Panc1 (cell line): Measurements from ENCODE around the gene LAMB1. TPM values are rescaled to one million over a fixed set of nuclear protein-coding genes. Genes with fewer than 3 reads are reported as not detected.

Experiments
- ATAC-seq: fragments of 200-7000 bp; cut with Tn5 transposase; 2 replicates; pipeline ENCODE4 v1.9.1; 2020; ENCODE audit warnings: mild to moderate bottlenecking, moderate library complexity
- BruUV-seq: library from RNA; stranded (reverse); fragments of 400-500 nt; replicated peaks from 2 replicates; lab custom pipeline; 2021; lab: Mats Ljungman, UMichigan
- CTCF ChIA-PET: fragments of 300-600 bp; sonication (Branson Sonifier 250); formaldehyde crosslinking; loops from one replicate; lab custom pipeline; 2022; ENCODE audit warnings: antibody characterized with exemption; lab: Charles Lee
- POLR2A ChIA-PET: fragments of 300-600 bp; sonication (Branson Sonifier 250); formaldehyde crosslinking; loops from one replicate; lab custom pipeline; 2022; ENCODE audit warnings: antibody characterized with exemption; lab: Charles Lee
- DNase-seq: peaks from one replicate; pipeline ENCODE4 v3.0.0-alpha.2; 2010; ENCODE audit warnings: low read depth, low spot score
- H3K27ac ChIP-seq: 2 replicates; pipeline ENCODE4 v1.5.1; 2011; ENCODE audit warnings: mild to moderate bottlenecking, low read length, inconsistent platforms
- H3K27me3 ChIP-seq: fragments of 200-500 bp; sonication (Bioruptor generic); 2 replicates; pipeline ENCODE4 v1.6.0; 2014; ENCODE audit warnings: low read length, inconsistent platforms; ENCODE audit not compliant: control insufficient read depth, insufficient read depth
- H3K36me3 ChIP-seq: fragments of 200-500 bp; sonication (Bioruptor generic); 2 replicates; pipeline ENCODE4 v1.5.1; 2014; ENCODE audit warnings: inconsistent platforms, mild to moderate bottlenecking, low read length, moderate library complexity; ENCODE audit not compliant: control insufficient read depth, insufficient read depth
- H3K4me1 ChIP-seq: 2 replicates; pipeline ENCODE4 v1.5.1; 2011; ENCODE audit warnings: inconsistent platforms, mild to moderate bottlenecking, low read length, moderate library complexity; ENCODE audit not compliant: control insufficient read depth, insufficient read depth
- H3K4me3 ChIP-seq, 2 experiments: 2 replicates each; pipeline ENCODE4 v1.5.1; 2011 to 2012; ENCODE audit warnings: low read depth in 2 of 2, low read length in 2 of 2, mild to moderate bottlenecking in 2 of 2, inconsistent platforms in 1 of 2, moderate library complexity in 1 of 2
- H3K9me3 ChIP-seq: fragments of 200-500 bp; sonication (Bioruptor generic); 2 replicates; pipeline ENCODE4 v1.5.1; 2014; ENCODE audit warnings: low read depth, mild to moderate bottlenecking, inconsistent platforms, low read length, moderate library complexity; ENCODE audit not compliant: control insufficient read depth, insufficient read depth
- CTCF ChIP-seq: fragments of 450-650 bp; IDR thresholded peaks from 2 replicates; pipeline ENCODE4 v1.5.1; 2017; ENCODE audit warnings: mild to moderate bottlenecking
- POLR2AphosphoS5 ChIP-seq: IDR thresholded peaks from 2 replicates; pipeline ENCODE4 v1.6.1; 2012; ENCODE audit warnings: mild to moderate bottlenecking, low read depth, low read length, moderate library complexity
- REST ChIP-seq, 2 experiments: IDR thresholded peaks; 2 replicates each; pipeline ENCODE4 v1.6.1; 2011 to 2012; ENCODE audit warnings: low read depth in 2 of 2, control low read depth in 1 of 2, low read length in 1 of 2, mild to moderate bottlenecking in 1 of 2, moderate library complexity in 1 of 2; ENCODE audit not compliant: insufficient read depth in 1 of 2
- SIN3A ChIP-seq: IDR thresholded peaks from 2 replicates; pipeline ENCODE4 v1.6.1; 2012; ENCODE audit warnings: low read depth, mild to moderate bottlenecking, low read length, moderate library complexity, borderline replicate concordance; ENCODE audit not compliant: insufficient read depth
- TCF7L2 ChIP-seq: IDR thresholded peaks from 2 replicates; pipeline ENCODE4 v1.6.1; 2011; ENCODE audit warnings: mild to moderate bottlenecking, low read depth, low read length, inconsistent platforms
- in situ Hi-C: cut with HindIII; loops from 2 replicates; pipeline ENCODE4 v1.10.0; 2016; ENCODE audit warnings: low sequenced_read_pairs, low pct_unique_long_range_greater_than_20kb
- intact Hi-C: fragments of 100-400 bp; cut with micrococcal nuclease; formaldehyde crosslinking; loops from one replicate; pipeline ENCODE4 v1.10.0; 2022; ENCODE audit not compliant: unreplicated experiment
- total RNA-seq: library from RNA; stranded (reverse); gene quantifications from one replicate; pipeline ENCODE4 v1.2.1, GENCODE V29; 2021; ENCODE audit not compliant: unreplicated experiment

Gene LAMB1
- total RNA-seq, 1 experiment from 2014 or later, result 204 TPM

GRCh38 chr7:107975394-107976013 is 27.5 kb downstream of the LAMB1 start:
- in situ Hi-C loops (no loop called here), intact Hi-C loops (no loop called here)
- TF ChIP-seq TCF7L2 (no peak), CTCF (no peak), SIN3A (no peak), POLR2AphosphoS5 (no peak), REST (IDR thresholded peaks at IDR 0.05; ENCODE audit: insufficient read depth in 1 of 2, low read depth in 2 of 2, low read length in 1 of 2) (no peak)
- no peak overlapping the region for H3K4me3 ChIP-seq
- DNase-seq, result no peak
- POLR2A ChIA-PET, result no interaction called here
- no peak overlapping the region for H3K27ac ChIP-seq
- H3K9me3 ChIP-seq, result no peaks in the 10 kb centered on the region
- BruUV-seq, result no TSS peak
- no peaks in the 10 kb centered on the region; the same call in 1 of the 2 replicates for H3K4me1 ChIP-seq
- no peaks in the 10 kb centered on the region for H3K27me3 ChIP-seq
- ATAC-seq, result no peak
- CTCF ChIA-PET, result no interaction called here
- H3K36me3 ChIP-seq, result peaks cover 40% of the 10 kb centered on the region

GRCh38 chr7:107973861-107974260 is 29.1 kb downstream of the LAMB1 start:
- no peaks in the 10 kb centered on the region for H3K9me3 ChIP-seq
- in situ Hi-C loops, result no loop called here
- TF ChIP-seq CTCF, result no peak
- TF ChIP-seq REST (IDR thresholded peaks at IDR 0.05; ENCODE audit: insufficient read depth in 1 of 2, low read depth in 2 of 2, low read length in 1 of 2), result no peak
- no peak for TF ChIP-seq TCF7L2
- no peak for TF ChIP-seq POLR2AphosphoS5
- ATAC-seq, result no peak
- no TSS peak for BruUV-seq
- peaks cover 38% of the 10 kb centered on the region for H3K36me3 ChIP-seq
- no peaks in the 10 kb centered on the region; the same call in 1 of the 2 replicates for H3K4me1 ChIP-seq
- intact Hi-C loops, result no loop called here
- ChIA-PET CTCF (no interaction called here), POLR2A (no interaction called here)
- no peak overlapping the region for H3K27ac ChIP-seq
- no peaks in the 10 kb centered on the region for H3K27me3 ChIP-seq
- H3K4me3 ChIP-seq, result no peak overlapping the region
- no peak for DNase-seq
